NCI-H1092 treated with DMSO at 0.1 percent for 48 hours (cell line): Measurements from ENCODE around the gene SOX21.
A peak's percentile ranks its signal among the peaks of the same experiment; 100 is the strongest.

Experiments used
- DNase-seq: peaks from one replicate; lab custom pipeline; 2025; lab: John Stamatoyannopoulos, UW

Gene SOX21

GRCh38 chr13:94679614-94680013 is 32.7 kb downstream of the SOX21 start:
- no peak for DNase-seq

DNA sequence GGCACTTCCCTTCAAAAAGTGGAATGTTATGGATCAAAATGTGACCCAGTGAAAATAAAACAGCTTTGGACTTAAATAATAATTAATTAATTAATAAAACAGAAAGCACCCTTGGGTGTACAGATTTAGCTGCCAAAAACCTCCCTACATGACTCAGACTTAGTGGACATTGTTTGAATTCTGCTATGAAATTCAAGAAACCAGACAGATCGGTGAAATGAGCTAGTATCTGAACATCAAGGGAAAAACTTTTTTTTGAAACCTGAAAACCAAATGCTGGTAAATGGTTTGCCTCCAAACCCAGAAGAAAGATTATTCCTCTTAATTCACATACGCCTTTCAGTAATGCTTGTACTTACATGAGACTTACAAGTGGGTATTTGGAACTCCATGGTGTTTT is 33.5 kb downstream of the SOX21 start:
- DNase-seq = no peak

- DNase-seq = no peak
These were observed 34.5 kb downstream of the SOX21 start for GRCh38 chr13:94677799-94678198.

GRCh38 chr13:94674609-94675348 is 37.6 kb downstream of the SOX21 start:
- peak; percentile 75 for DNase-seq

DNA sequence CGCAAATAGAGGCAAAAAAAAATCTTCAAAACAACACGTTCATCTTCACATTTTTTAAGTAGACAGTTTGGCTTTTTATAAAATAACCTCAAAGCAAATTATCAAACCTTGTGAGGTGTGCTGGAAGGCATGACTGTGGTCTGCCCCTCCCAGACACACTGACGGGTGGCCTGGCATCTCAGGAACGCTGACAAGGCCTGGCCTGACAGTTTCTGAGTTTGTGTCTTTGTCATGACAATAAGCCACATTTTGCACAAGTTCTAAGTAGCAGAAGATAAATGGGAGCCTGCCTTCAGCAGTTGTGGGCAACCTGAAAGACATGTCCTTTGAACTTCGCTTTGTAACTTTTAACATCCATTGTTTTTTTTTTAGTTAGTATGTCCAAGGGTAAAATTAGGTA is 38.5 kb downstream of the SOX21 start:
- DNase-seq = no peak

DNA sequence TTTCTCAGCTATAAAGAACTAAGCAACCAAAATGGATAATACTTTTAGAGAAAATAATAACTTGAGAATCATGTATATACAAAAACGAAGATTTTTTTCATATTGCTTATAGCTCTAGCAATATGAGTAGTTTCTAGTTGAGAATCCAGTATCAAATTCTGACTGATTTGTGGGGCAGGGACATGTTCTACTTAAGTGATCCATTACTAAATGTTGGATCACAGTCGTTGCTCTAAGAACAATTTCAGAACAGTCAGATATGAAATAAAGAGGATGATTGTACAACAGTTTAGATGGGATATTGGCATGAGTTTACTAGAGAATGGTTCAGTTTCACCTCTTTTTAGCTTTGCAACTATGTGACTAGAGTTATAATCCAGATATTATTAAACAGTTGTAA is 39.9 kb downstream of the SOX21 start:
- DNase-seq = no peak

DNA sequence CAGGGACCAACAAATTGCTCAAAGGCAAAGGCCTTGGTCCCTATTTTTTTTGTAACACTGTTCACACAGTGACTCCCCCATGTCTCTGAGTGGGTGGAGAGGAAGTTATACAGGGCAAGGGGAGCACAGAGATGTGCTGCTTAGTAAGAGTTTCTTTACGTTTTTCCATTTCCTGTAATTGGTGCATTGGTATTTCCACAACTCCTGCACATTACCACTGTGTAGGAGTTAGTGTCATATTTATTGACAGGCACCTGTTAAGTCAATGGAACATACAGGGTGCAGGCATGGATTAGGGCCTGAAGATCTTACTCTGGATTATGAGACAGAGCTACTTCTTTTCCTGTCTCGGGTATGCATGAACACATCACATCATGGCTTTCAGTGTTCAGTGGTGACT is 45.2 kb downstream of the SOX21 start:
- no peak for DNase-seq

DNA sequence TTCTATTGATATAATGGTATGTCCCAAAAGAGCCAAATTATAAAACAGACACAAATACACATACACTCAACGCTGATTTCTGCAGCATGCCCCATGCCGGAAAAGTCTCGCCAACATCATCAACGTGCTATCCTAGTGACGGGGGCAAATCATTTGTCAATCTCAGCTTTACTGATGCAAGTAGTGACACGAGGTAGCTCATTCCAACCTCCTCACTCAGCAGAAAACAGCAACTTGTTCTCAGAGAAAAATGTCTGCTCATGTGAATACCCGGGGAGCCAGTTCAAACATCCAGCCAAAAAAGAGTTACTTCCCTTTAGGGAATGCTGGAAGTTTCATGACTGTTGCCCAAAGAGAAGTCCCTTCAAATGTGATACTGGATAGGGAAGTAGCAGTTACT is 46.3 kb downstream of the SOX21 start:
- DNase-seq = no peak

DNA sequence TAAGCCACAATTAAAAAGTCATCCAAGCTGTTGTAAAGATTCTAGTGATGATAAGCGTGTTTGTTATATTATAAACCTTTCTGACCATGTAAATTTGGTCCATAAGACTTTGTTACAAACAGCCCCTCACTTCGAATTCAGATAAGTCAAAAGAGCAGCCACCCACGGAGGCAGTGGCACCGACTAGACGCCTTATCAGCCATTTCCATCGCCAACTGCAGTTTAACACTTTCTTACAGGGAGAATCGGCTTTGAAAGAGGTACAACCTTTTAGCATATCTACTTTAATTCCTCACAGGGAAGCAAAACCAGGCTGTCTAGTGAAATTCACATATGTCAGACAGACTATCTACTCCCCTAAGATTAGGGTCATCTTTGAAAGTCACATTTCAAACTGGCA is 47.5 kb downstream of the SOX21 start:
- DNase-seq = no peak

DNA sequence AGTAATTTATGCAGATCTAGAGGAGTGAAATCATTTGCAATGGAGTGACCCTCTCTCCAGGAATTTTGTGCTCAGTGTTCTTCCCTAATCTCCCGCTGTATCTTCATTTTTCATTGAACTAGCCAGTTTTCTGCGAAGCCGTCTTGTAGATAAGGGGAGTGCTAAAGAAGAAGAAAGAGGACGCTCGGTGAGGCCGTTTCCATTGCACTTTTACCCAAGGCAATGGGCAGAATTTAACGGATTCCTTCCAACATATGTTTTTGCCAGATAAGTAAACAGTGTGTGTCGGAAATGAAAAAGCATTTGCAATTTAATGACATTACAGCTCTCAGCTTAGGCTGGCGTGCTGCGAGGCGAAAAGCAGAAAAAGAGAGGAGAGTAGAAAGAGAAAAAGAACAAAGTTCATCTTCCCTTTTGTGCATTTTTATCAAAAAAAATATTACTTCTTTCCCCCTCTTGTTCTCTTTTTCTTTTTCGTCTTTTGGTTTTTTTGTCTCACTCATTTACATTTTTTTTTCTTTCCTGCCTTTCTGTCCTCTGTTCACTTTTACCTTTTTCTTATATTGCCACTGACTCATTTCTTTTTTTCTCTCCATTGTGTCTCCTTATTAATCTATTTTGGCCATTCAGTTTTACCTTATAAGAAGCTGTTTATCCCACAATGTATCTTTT is 49.9 kb downstream of the SOX21 start:
- DNase-seq = no peak

DNA sequence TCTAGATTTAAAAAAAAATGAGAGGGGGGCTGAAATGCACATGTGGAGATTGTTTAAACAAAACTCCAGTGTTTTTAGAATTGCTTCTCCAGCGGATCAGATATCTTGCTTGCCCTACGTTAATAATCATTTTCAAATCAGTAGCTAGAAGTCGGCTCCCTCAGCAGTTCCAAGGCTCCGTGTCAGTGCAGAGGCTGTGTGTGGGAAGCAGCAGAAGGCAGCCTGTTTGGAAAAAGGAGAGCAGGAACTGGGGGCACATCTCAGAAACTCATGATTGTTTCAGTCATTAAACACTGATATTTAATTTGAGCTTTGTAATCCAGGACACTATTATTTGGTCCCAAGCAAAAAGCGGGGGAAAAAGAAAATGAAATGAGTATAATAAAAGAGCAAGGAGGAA is 50.9 kb downstream of the SOX21 start:
- peak; percentile 56 for DNase-seq

DNA sequence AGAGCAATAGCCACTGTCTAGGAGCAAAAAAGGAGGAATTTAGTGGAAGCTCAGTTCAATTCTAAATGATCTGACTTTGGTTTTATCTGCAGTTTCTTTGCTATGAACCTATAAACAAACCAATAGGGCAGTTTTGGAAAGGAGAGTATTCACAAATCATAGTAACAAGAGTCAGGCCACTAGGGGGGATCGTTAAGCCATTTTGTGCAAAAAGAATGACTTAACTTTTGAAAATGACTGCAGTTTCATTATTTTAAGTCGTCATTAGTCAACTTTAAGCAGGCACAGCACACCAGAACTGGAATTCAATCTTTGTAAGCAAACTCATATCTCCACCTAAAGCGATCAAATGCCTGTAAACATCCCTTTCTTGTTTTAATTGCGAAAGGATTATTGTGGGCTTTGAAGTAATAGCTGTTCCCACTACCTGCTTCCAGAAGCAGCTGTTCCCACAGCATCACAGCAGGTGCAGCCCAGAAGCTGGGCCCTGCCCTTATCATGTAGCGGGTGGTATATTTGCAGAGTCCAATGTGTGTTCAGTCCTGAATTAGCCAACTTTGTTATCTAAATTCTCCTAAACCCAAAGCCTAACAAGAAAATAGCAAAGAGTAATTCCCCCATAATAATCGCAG is 51.5 kb downstream of the SOX21 start:
- peak; percentile 82 for DNase-seq
